Activated CD8-positive, alpha-beta memory T cell treated with anti-CD3 and anti-CD28 coated beads, Interleukin-2, amount 50 U/mL, for 24 hours (primary cell): Measurements from ENCODE around the gene POTEE.
"Not testable (repeated sequence)": the region's sequence is repeated elsewhere in the genome, so short reads cannot be mapped to it uniquely, and the experiment has no call there.

Experiments
- DNase-seq: peaks from one replicate; pipeline ENCODE4 v3.0.0-alpha.2; 2020; ENCODE audit errors: extremely low read depth

Gene POTEE

DNA sequence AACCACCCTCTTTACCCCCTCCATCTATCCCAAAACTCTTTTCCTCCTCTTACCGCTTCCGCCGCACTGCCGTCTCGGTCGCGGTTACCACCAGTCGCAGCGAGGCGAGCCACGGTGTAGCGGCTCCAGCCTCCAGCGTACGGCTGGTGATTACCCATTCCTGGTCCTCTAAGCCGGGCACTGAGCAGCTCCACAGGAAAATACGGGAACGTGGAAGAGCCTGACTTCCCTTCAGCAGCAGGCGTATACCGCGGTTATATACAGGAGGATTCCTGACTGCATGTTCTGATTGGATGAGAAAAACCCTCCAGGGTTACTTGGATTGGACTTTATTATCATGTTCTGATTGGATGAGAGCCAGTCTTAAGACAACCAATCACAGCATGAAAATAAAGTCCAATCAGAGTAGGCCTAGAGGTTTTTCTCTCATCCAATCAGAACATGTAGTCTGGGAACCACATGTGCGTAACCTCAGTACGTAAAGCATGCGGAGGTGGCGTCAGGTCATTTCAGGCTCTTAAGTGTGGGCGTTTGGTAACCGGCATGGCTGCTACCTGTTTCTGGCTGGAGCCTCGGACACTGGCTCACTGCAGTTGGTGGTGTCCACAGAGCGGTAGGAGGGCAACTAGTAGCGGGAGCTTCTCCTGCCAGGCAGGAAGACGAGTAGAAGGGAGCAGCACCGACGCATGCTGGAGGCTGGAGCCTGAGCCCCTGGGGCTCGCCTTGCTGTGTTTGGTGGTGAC lies at the start of gene POTEE:
TSS of gene POTEE (plus strand) at position 507 of the 743 bp plus-strand sequence. CDS start 8,867 bp downstream, outside the sequence.
- DNase-seq, result not testable (repeated sequence)

DNA sequence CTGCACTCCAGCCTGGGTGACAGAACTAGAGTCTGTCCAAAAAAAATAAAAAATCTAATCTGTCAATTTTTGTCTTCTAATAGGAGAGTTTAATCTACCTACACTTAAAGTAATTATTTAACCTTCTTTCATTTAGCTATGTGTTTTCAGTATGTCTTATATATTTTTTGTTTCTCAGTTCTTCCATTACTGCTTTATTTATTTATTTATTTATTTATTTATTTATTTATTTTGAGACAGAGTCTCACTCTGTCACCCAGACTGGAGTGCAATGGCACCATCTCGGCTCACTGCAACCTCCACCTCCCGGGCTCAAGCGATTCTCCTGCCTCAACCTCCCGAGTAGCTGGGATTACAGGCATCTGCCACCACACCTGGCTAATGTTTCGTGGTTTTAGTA lies 43.8 kb upstream of the POTEE start:
- not testable (repeated sequence) for DNase-seq

DNA sequence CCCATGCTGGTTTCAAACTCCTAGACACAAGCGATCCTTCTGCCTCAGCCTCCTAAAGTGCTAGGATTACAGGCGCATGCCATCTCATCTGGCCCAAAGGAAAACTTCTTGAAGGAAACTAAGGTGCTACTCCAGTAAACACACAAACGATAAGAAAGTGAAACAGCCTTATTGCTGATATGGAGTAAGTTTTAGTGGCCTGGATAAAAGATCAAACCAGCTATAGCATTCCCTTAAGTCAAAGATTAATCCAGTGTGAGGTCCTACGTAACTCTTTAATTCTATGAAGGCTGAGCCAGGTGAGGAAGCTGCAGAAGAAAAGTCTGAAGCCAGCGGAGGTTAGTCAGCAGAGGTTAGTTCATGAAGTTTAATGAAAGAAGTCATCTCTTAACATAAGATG lies 40.8 kb upstream of the POTEE start:
- DNase-seq, result no peak

DNA sequence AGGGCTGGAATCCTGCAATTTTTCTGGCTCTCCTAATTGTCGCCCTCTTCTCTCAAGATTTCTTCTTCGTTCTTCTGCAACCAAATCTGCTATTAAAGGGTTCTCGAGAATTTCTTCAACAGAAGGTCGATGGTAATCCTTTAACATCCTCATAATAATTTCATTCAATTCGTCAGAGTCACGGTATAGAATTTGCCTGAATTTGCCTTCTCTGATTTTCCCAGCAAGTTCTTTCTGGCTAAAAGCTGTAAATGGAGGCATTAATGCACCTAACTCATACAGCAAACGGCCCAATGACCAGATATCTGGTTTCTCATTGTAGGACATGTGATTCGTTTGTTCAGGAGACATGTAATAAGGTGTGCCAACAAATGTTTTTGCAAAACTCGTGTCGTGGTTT lies 31.3 kb upstream of the POTEE start:
- not testable (repeated sequence) for DNase-seq

DNA sequence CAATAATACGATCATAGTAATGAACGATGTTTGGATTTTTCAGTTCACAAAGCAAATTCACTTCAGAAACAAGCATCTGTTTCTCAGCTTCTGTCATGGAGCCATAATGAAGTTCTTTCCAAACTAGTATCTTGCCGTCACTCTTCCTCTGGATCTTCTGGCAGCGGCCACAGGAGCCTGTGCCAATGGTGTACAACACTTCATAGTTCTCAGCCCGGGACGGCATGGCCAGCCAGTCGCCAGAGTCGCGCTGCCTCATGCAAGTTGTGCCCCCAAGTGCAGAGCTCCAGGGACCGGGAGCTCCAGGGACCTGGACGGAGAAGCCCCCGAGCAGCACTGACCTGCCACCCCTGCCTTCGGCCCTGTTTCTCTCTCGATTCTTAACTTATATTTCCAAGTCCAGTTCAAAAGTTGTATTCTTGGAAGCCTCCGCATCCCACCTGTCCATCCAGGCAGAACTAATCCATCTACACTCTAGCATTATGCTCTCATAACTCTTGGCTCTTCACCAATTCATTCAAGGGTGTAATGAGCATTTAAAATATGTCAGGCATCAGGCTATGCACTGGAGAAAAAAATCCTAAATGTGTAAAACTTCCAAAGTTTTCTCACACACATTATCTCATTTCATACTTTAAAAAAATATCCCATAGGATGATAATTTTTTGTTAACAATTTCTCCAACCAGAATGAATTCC lies 30.5 kb upstream of the POTEE start:
- DNase-seq, result not testable (repeated sequence)

DNA sequence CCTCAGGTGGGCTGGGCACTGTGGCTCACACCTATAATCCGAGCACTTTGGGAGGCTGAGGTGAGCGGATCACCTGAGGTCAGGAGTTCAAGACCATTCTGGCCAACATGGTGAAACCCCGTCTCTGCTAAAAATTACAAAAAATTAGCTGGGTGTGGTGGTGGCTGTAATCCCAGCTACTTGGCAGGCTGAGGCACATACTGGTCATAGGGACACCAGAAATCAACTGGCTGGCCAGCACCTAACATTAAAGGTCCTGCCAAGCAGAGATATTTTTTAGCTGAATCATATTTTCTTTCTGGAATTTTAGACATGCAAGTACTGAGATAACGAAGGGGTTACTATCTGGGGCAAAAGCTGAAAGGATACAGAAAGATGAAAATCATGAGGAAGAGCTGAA lies 27.9 kb upstream of the POTEE start:
- DNase-seq, result not testable (repeated sequence)

DNA sequence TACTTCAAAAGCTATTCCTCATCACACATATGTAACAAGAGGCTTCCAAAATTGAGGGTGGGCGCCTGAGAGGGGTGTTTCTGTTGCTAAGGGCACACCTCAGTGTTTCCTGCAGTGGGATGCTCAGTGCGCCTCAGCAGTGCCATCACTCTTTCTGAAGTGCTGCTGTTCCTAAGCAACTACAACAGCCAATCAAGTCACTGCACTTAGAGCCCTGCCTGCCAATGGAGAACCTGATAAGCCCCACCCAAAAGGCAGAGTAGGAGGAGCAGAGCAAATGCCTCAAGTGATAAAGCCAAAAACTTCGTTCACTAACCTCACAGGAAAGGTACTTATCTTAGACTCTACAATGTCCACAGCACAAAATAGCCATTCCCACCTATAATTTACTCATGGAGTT lies 15.9 kb upstream of the POTEE start:
- not testable (repeated sequence) for DNase-seq

DNA sequence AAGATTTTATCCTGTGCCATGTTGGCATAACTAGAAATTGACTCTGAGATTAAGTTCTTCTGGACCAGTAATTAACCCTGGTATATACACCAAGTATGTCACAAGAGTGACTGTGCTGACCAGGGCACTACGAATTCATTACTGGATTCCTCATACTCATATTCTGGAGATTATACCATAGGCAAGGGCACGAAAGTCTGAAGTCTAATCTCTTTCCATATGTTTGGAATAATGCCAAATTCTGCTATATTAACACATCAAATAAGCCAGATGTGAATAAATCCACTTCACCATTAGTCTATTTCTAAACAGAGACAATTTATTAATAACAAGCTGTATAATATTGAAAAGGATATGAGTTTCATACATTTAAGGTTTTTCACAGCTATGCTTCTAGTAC lies 13.2 kb upstream of the POTEE start:
- DNase-seq, result not testable (repeated sequence)

DNA sequence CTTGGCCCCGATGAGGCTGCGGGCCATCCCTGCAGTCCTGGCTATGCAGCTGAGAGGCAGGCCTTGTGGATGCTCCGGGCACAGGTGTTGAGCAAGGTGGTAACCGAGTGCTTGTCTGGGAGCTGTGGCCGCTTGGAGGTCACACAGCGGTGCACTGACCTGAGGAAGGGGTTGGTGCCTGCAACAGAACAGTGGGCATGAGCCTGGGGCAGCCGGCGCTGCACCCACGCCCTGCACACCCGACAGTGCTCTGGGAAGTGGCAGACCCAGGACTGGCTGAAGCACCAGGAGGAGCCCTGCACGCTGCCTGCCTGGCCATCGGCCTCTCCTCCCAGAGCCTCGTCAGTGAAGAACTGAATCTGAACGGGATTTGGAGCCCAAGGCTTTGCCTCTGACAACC lies 8.2 kb upstream of the POTEE start:
- DNase-seq, result no peak

DNA sequence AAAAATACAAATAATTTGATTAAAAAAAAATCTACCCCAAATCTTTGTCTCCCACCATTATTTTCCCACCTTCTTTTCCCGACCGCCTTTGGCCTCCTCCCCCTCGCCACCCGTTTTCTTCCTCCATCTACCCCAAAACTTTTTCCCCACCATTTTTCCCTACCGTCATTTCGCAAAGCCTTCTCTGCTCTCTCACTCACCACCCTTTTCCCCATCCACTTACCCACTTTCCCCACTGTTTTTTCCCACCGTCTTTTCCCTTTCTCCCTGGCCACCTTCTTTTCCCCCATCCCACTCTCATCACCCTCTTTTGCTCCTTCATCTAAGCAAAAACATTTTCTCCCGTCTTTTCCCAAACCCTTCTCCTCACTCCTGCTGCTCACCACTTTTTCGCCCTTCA lies 1.5 kb upstream of the POTEE start:
- not testable (repeated sequence) for DNase-seq

DNA sequence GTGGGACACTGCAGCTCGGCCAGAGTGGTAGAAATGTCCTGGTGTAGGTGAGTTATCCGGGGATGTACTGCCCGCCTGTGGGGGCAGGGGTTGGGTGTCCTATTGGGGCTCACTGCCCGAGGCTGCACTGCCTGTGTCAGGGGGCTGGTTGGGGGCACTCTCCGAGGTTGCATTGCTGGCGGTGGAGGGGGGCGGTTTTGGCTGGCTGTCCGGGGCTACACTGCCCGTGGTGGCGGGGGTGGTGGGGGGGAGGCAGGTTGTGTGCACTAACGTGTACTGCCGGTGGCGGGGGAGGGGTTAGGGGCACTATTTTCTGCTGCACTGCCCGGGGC lies 403 bp downstream of the POTEE start:
- DNase-seq, result not testable (repeated sequence)

DNA sequence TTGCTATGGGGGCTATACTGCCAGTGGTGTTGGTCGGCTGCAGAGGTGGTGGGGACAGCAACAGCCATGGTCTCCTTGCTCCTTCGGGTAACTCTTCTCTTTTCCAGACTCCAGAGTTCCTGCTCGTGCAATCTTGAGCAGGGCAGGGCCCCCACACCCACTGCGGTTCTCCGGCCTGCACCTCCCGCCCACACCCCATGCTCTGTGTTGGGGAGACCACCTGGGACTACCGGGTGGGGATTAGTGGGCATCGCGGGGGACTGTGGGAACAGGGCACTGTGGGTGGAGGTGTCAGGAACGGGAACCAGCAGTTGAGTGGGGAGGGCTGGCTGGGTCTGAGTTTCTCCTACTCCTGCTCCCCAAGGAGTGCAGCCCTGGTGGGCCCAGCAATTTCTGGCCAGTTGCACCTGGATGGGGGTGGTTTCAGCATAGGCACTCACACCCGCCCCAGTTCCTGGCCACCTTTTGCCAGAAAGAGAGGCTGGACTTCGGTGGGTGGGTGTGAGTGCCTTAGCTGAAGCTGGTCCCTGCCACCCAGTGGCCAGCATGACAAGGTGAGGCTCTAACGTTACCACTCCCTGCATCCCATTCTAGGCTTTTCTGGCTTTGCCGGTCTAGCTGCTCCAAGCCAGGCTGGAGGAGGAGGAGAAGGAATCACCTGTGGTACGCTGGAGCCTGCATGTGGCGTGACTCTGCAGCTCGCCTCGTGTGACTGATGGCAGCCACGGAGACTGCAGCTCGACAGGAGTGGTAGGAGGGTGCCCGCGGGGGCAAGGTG lies 1.3 kb downstream of the POTEE start:
- DNase-seq, result not testable (repeated sequence)

DNA sequence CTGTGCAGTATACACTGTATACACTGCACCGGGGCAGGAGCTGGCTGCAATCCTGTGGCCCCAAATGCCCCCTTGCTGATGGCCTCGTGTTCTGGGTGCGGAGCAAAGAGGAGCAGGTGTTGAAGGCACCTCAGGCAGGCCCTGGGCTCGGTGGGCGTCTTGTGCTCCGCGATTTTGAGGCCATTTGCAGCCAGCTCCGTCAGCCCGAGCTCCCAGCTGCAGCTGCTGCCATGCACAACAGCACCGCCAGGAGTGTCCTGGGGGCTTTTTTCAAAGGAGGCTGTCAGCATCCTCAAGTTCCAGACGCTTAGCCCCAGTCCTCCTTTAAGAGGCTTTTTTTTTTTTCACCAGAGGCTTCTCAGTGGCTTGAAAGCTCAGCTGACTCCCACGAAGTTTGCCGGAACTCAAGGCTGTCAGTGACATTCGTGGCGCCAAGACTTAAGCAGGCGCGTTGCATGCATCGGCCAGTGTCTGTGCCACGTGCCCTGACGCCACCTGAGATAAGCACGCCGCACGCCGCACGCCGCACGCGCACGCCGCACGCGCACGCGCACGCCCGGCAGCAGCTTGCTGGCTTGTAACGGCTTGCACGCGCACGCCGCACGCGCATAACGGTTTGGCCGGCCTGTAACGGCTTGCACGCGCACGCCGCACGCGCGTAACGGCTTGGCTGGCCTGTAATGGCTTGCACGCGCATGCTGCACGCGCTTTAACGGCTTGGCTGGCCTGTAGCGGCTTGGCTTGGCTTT lies 8.1 kb downstream of the POTEE start:
- not testable (repeated sequence) for DNase-seq

DNA sequence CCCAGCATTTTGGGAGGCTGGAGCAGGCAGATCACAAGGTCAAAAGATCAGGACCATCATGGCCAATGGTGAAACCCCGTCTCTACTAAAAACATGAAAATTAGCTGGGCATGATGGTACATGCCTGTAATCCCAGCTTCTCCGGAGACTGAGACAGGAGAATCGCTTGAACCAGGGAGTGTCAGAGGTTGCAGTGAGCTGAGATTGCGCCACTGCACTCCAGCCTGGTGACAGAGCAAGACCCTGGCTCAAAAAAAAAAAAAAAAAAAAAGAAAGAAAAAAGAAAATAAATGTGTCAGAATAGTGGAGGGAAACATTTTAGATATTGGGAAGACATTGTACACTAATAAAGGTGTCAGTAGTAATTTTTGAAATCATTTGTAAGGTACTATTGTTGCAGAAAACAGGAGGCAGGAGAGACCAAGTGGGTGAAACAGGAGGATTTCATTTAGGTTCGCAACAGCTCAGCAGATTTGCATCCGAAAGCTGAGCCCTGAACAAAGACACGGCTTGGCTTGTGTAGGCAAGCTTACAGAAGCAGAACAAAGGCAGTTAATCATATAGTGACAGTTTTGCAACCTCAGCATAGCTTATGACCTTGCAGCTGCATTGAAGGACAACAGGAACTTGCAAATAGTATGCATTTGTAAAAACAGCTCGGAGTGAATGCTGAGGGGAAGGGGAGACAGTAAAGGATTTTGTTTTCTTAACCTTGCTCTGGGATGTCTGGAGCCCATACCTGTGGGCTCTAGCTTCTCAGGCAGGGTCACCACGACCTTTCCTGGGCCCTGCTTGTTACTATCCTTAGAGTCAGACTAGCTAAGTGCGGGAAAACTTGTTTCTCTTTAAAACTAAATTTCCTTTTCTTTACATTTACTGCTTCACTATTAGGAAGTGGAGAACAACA lies 26.5 kb downstream of the POTEE start:
- DNase-seq, result not testable (repeated sequence)
